ENCODE results near the gene VWF. TPM values are rescaled to one million over a fixed set of nuclear protein-coding genes. Genes with fewer than 3 reads are reported as not detected.

Gene VWF
- total RNA-seq = 0.83 and 1.5 TPM in 2 replicates

GRCh38 chr12:6124411-6125309, at the start of gene VWF:
VWF (minus strand) TSS chr12:6124670; CDS start chr12:6123196, 1,474 bp downstream.

GRCh38 chr12:5945071-5946008, 179.1 kb downstream of the VWF start, which contains the start of gene ANO2:
ANO2 (minus strand) TSS chr12:5945259; CDS start chr12:5945217, 42 bp downstream.

Other genes starting within 250 kb of the VWF start
- under 0.01 and 0.23 TPM in 2 replicates for gene ANO2, start 179.4 kb downstream of the VWF start, total RNA-seq
- 79.9 and 159 TPM in 2 replicates for gene CD9, start 75.7 kb upstream of the VWF start, total RNA-seq
- gene PLEKHG6, start 186.0 kb upstream of the VWF start, total RNA-seq = not detected in 2 replicates
- 93.4 and 152 TPM in 2 replicates for gene TNFRSF1A, start 217.4 kb upstream of the VWF start, total RNA-seq

All from smooth muscle cell of the umbilical artery (primary cell).